Liver (tissue), 3 donors: ENCODE results near the gene CDK16.

ENCODE experiments used
- CTCF ChIP-seq: fragments of 150-350 bp; IDR thresholded peaks from 2 replicates; pipeline ENCODE4 v1.5.1; 2017; ENCODE audit warnings: improper control_type of control experiment, low read depth, low read length; ENCODE audit not compliant: missing input control
- RAD21 ChIP-seq, 2 donors: IDR thresholded peaks; 2 replicates each; pipeline ENCODE4 v1.6.1; 2016; ENCODE audit warnings: antibody characterized with exemption in 2 of 2, mild to moderate bottlenecking in 2 of 2
- YY1 ChIP-seq: IDR thresholded peaks from 2 replicates; pipeline ENCODE4 v1.6.1; 2016; ENCODE audit warnings: antibody characterized with exemption, mild to moderate bottlenecking
- TF ChIP-seq, protein P1 (sequence below): IDR thresholded peaks from 2 replicates; pipeline ENCODE4 v1.6.1; 2016; ENCODE audit warnings: antibody characterized with exemption
- TF ChIP-seq, protein P2 (sequence below): IDR thresholded peaks from 2 replicates; pipeline ENCODE4 v1.6.1; 2016; ENCODE audit warnings: antibody characterized with exemption, mild to moderate bottlenecking
- donor health status: healthy.
- donor health status: healthy.

- TF ChIP-seq RAD21 (IDR thresholded peaks at IDR 0.05) (no peak), CTCF (no peak), YY1 (no peak)
- TF ChIP-seq, protein P1, sequence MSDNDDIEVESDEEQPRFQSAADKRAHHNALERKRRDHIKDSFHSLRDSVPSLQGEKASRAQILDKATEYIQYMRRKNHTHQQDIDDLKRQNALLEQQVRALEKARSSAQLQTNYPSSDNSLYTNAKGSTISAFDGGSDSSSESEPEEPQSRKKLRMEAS, result no peak
- TF ChIP-seq, protein P2, sequence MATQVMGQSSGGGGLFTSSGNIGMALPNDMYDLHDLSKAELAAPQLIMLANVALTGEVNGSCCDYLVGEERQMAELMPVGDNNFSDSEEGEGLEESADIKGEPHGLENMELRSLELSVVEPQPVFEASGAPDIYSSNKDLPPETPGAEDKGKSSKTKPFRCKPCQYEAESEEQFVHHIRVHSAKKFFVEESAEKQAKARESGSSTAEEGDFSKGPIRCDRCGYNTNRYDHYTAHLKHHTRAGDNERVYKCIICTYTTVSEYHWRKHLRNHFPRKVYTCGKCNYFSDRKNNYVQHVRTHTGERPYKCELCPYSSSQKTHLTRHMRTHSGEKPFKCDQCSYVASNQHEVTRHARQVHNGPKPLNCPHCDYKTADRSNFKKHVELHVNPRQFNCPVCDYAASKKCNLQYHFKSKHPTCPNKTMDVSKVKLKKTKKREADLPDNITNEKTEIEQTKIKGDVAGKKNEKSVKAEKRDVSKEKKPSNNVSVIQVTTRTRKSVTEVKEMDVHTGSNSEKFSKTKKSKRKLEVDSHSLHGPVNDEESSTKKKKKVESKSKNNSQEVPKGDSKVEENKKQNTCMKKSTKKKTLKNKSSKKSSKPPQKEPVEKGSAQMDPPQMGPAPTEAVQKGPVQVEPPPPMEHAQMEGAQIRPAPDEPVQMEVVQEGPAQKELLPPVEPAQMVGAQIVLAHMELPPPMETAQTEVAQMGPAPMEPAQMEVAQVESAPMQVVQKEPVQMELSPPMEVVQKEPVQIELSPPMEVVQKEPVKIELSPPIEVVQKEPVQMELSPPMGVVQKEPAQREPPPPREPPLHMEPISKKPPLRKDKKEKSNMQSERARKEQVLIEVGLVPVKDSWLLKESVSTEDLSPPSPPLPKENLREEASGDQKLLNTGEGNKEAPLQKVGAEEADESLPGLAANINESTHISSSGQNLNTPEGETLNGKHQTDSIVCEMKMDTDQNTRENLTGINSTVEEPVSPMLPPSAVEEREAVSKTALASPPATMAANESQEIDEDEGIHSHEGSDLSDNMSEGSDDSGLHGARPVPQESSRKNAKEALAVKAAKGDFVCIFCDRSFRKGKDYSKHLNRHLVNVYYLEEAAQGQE, result no peak
These were observed 54.7 kb downstream of the CDK16 start for GRCh38 chrX:47273011-47273730.
